GM19023 (cell line): Measurements from ENCODE around the gene BRD4.

ENCODE experiments used
- ATAC-seq: cut with Tn5 transposase; IDR thresholded peaks from one replicate; pipeline ENCODE4 v1.9.1; 2021; ENCODE audit warnings: mild to moderate bottlenecking, moderate library complexity; ENCODE audit not compliant: unreplicated experiment

The BRD4 gene

DNA sequence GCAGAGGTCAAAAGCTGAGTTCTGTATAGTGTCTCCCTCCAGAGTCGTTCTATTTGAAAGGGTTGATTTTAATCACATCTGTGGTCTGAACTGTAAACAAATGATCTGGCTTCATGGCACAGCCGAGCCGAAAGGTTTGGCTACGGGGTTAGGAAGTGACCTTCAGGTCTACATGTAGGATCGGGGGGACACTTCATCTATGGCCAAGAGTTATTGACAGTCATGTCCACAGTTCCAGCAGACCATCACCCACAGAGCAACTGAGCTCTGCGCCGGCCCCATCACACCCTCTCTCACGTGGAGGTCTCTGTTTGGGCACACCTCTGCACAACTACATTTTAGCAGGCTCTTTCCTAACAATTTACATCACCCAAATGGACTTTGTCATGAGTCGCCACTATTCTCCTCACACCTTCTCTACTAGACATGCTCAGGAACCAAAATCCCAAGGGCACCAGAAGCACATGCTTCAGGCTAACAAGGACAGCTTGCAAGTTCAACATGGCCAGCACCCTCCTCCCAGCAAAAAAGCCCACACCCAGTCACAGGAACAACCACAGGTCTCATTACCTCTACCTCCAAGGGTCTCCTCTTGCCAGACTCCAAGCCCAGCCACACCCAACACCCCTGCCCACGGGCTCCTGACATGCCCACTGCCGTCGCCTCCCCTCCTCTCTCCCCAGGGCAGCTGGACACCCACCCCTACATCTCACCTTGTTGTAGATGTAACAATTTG is 64.0 kb downstream of the BRD4 start:
- no peak for ATAC-seq

DNA sequence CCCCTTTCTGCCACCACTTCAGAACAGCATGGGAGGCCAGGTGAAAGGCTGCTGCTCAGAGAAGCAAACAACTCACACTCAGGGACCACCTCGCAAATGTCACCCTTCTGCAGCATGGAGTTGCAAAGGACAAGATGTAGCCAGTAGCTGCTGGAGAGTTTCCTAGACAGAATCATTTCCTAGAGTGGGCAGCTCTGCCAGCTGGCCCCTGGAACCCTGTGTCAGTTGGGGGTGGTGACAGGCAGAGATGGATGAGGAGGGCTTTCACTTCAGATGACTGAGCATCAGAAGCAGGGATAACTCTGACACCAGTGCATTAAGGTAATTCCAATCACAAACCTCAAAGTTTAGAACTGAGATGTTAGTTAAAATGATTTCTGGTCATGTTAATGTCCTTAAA is 65.7 kb downstream of the BRD4 start:
- no peak for ATAC-seq

DNA sequence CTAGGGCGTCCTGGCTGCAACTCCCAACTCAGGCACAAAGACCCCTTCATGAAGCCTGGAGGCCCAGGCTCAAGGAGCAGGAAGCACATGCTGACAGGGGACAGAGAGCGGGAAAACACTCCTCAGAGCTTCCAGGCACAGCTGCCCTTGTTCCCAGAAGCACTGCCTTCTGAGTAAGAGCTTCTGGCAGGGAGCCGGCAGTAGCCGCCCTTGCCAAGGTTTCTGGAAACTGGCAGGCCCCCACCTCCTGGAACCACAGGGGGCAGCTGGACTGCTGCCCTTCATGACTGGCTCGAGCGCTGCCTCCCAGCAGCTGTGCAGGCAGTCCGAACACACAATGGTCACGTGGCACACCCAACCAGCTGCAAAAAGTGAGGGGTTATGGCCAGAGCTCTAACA is 66.5 kb downstream of the BRD4 start:
- ATAC-seq, result no peak

DNA sequence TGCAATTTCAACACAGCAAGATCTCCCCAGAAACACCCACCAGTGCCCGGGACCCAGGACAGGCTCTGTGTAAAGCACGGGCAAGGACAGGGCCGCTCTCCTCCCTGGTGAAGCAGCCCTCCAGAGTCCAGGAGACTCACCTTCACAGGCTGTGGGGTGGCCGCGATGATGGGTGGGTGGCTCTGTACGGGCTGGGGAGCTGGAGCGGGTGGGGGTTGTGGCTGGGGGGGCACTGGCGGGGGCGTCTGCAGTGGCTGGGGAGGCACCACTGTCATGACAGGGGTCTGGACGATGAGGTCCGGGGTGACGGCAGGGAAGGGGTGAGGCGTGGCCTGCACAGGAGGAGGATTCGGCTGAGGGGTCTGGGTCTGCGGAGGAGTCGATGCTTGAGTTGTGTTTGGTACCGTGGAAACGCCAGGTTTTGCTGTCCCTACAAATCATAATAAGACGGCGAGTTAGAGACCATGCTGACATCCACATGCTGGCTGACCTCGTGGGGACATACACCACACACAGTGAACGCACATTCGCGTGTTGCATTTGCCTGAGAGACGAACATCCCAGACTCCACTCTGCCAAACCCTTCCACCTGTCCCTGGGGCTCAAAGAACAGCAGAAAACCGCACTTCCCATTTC is 67.0 kb downstream of the BRD4 start:
- ATAC-seq, result no peak

DNA sequence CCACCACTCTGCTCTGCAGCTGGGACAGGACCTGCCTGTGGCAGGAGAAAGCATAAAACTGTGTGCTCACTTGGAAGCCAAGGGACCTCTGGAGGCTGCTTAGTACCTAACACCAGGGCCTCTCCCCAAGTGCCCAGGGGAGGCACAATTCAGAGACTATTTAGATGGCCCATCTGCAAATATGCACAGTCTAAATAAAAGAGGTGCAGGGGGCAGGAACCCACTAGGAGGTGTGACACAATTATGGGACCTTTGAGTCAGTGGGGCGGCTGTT is 67.5 kb downstream of the BRD4 start:
- no peak for ATAC-seq

DNA sequence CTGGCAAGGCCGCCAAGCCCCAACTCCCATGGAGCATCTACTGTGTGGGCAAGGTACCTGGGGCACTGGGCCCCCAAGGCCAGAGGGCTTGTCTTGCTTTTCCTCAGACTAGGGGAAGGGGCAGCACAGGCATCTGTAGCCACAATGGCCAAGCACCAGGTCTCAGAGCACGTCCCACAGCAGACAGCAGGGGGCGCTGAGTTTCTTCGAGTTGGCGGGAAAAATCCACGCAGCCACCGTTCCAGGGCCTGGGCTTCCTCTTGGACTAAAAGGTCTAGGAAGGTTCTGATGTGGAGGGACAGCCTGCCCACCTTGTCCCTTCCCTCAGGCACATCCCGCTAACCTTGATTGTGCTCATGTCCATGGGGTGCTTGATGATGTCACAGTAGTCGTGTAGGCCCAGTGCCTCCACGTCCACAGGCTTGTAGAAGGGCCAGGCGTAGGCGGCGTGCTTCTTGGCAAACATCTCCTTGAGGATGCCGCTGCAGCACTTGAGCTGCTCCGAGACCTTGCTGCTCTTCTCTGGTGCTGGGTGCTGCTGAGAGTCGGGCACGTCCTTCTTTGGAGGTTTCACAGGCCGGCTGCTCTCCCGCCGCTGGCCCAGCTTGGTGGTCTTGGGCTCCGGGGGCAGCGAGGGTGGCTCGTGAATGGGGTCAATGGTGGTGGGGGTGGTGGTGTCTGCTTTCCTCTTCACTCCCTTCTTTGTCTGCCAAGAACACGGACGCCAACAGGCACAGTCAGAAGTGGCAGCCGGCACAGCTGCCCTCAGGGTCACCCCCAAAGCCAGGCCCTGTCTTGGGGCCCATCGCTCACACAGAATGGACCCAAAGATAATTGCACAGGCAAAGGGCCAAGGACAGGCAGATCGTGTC is 68.0 kb downstream of the BRD4 start:
- no peak for ATAC-seq

DNA sequence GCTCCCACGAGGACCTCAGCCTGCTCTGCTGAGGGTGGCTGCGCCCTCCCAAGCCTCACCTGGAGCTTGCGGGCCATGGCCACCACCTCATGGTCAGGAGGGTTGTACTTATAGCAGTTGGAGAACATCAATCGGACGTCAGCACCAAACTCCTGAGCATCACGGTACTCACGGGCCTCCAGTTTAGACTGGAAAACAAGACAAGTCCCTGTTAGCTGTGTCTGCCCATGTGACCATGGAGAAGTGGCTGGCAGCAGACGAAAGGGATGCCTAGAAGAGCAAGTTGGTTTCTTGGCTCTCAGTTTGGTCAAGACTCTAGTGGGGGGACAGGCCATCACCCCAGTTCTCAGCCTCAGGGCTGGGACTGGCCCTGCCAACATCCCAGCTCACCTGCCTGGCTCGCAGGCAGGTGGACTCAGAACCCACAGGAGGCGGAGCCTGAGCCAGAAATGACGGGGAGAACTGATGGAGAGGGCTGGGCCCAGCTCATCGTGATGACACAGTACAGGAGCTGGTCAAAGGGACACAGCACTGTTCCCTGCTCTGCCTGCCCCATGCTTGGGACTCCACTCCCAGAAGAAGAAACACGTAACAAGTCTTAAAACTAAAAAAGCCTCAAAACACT is 68.9 kb downstream of the BRD4 start:
- ATAC-seq, result no peak

DNA sequence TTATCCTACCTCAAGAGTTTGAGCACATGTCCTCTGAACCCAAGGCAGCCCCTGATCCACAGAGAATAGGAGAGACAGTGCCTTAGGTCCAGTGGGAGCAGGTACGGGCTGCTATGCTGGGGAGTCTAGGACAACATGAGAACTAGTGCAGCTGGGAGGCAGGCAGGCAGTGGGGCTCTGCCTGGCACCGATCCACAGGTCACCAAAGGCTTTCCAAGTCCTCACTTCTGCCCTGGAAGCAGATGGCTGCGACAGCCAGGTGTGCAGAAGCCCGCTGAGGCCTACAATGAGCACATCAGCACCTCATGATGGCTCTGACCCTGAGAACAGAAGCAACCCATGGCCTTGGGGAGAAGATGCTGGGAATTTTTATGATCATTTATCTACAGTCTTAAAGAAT is 70.3 kb downstream of the BRD4 start:
- no peak for ATAC-seq

DNA sequence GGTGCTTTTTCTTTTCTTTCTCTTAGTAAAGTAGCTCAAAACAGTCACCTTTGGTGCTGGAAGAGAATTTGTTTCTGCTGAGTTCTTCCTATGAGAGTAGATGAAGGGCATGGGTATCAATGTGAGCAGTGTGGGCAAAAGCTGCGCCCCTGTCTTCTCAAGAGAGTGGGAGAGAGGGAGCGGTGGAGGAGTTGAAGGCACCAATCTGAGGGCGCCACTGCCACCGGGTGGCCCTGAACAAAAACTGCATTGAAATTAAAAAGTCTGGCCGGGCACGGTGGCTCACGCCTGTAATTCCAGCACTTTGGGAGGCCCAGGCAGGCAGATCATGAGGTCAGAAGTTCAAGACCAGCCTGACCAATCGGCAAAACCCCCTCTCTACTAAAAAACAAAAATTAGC is 71.4 kb downstream of the BRD4 start:
- no peak for ATAC-seq

DNA sequence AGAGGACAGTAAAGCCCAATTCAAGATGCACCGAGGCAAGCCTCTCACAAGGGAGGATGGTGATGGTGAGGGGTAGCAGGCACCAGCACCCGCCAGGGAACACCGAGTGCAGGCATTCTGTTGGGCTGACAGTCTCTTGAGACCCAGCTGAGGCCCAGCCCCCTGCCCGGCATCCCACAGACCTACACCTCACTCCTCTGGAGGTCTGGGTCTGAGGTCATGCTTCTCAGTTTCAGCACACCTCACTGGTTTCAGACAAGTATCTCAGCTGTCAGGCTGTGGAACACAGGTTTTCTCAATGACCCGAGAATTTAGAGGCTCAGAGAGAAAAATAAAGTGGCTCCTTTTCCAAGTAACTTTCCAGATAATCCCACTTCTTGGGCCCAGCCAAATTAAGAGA is 72.4 kb downstream of the BRD4 start:
- no peak for ATAC-seq

DNA sequence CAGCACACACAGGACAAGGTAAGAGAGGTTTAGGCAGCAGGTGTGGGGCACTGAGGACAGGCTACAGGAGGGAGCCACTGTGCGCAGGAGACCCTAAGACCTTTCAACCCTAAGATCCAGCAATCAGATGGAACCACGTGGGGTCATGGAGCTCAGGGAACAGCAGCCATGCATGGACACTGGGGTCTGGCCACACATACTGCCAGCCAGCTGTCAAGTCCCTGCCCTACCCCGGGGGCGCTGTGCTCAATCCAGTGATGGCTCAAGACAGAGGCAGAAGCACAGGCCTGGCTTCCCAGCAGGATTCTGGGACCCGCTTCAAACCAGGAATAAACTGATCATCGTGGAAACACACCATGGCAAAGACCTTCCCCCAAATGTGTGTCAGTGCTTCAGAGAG is 74.6 kb downstream of the BRD4 start:
- no peak for ATAC-seq

DNA sequence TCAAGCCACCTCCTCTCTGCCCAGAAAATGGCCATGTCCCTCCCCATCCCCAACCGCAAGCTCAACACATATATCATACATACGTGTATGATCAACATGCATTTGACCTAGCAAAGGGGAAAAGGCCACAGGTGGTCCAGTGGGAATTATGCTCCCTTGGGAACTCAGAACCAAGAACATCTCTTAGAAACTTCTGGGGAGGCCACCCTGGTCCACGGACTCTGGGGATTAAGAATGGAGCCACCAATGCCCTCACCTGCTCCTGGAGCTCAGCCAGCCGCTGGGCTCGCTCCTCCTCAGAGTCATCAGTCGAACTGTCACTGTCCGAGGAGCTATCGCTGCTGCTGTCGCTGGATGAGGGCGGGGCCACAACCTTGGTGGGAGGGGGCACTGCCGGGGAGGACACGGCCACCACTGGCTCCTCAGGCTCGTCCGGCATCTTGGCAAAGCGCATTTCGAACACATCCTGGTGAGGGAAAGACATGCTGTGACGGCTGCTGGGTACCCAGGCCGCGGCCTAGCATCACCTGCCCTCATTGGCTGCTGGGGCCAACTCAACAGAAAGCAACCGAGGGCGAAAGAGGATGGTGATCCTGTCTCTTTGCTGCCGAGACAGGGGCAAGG is 75.5 kb downstream of the BRD4 start:
- no peak for ATAC-seq

DNA sequence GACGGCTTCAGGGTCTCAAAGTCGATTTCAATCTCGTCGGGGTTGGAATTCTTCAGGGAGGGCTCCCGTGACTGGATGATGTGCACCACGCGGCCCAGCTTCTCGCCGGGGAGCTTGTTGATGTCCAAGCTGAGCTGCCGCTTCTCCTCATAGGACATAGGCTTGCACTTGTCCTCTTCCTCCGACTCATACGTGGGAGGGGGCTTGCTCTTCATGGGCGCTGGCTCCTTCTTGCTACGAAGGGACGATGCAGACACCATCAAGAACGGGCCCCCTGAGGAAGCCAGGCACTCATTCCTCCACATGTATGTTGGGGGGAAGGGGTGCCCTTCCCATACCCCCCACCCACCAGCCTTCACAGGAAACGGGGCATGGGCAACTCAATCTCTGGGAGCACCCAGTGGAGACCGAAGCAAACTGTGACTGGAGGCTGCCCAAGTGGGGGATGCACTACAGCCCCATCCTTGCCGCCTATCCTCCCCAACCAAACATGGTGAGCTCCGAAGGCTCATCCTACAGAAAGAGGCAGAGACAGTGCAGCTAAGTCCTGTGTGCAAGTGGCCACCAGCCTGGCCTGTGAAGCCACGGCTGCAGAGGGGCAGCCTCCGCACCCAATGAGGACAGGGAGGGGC is 76.9 kb downstream of the BRD4 start:
- ATAC-seq, result no peak

DNA sequence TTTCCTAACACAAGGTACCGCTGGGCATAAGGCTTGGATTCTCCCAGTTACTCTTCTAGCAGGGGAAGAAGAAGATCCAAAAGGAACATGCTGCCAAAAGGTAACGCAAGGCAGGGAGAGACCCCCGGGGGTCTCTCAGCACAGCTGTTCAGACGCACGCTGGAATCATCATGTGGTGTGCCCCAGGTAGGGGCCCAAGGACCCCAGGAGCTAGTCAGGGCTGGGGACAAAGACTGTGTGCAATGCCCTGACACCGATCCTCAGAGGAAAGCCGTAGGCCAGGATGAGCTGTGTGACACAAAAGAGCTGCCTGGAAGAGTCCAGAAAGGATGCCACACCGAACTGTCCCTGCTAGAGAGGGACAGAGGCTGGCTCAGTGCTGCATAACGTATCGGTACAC is 77.8 kb downstream of the BRD4 start:
- no peak for ATAC-seq

DNA sequence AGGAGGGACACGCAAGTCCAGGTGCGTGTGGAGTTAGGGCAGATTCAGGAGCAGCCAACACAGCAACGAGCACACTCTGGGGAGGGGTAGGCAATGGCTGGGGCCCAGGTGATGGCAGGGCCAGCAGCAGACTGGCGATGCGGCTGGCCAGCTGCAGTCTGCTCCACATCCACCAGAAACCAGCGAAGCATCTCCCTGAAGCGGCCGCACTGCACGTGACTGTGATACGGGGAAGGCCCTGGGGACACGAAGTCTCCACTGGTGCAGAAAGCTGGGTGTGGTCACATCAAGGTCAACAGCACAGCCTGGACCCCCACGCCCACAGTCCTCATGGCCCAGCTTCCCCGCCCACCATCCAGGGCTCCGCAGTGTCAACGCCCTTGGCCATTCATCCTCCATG is 78.8 kb downstream of the BRD4 start:
- ATAC-seq, result no peak

DNA sequence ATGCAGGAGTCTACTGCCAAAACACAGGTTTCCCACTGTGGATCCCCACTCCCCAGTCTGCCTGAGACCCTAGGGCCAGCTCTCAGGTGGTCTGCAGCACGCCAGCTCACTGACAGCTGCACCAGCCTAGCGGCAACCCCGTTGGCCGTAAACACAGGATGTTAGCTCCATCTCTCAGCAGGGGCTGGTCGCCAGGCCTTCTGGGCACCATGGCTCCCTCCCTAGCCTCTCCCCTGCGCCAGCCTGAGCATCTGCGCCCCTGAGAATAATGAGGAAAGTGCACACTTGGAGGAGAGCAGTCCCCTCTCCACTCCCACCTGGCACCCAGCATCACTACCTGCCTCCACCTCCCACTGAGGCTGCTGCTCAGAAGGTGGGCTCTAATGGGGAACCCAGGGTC is 79.3 kb downstream of the BRD4 start:
- no peak for ATAC-seq

DNA sequence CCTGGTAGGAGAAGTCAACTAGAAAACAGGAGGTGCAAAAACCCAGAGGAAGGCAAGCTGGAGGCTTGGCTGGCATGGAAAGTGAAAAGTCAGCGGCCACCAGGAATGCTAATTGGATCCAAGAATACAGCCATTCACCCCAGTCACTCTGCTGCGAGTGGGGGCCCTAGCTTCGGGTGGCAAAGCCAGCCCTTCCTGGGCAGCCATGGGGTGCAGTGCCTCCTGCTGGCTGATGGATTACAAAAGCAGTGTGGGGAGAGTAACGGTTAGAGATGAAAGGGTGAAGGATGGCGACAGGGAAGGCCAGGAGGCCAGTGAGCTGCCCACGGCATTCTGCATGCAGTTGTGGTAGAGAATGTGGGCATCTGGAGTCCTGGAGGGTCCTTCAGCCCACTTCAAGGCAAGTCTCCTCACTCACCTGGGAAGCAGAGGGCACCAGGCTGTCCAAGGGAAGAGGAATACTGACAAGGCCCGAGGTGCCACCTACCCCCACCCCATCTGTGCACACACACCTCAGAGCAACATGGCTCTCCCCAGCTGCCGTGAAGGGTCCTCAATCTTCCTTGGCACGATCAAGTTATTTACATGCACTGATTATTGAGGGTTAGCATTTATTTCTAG is 79.8 kb downstream of the BRD4 start:
- ATAC-seq, result no peak

DNA sequence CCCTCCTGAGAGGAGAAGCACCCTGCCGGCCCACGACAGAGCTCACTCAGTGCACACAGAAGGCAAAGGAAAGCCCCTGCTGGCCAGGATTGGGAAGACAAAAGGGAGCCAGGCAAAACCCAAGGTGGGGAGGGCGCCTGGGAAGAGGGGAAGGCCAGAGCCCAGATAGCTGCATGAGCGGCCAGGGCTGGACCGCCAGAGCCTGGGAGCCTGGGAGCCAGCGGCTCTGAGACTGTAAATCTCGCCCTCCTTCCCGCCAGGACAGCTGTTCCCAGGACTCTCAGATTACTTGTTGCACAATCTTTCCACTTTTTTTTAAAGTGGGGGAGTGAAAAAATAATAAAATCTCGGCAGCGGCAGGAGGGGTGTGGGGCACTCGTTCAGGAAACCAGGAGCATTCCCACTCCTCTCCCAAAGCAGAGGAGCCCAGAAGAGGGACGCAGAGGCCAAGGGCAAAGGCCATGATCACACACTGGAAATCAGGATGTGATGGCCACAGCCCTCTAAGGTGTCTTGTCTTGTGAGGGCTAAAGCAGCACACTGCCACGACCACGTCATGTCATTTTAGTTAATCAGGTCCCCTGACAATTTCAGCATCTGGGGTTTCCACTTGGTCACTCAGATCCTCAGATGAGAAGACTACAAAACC is 80.5 kb downstream of the BRD4 start:
- ATAC-seq, result no peak

DNA sequence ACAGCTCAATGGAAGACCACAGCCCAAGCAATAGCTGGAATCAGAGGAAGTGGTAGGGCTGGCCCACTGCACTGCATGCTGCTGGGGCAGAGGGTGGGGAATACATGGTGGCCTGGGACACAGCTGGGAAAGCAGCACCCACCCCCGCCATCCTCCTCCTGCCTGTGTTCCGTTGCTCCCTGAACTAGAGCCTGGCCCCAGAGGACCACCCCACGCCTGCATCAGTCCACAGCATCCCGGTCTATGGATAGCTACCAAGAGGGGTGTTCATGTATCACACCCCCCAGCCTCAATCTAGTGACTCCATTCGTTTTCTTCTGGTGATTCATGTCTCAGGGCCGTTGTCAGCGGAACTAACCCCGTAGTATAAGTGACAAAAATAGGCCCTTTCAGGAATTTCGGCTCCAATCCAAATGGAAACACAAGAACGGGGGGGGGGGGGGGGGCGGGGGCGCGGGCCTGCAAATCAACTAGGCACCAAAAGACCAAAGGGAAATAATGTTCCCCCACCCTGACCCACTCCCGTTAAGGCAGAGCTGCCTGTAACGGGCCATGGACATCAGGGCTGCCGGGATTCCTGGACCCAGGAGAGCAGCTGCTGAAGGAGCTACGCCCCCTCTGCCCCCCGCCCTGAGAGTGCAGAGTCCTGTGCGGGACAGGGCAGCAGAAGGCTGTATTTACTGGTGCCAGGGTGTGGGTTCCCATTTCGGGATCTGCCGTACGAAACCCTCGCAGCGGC is 81.2 kb downstream of the BRD4 start:
- ATAC-seq, result no peak
